ENCODE data around the gene C20orf173.

DNA sequence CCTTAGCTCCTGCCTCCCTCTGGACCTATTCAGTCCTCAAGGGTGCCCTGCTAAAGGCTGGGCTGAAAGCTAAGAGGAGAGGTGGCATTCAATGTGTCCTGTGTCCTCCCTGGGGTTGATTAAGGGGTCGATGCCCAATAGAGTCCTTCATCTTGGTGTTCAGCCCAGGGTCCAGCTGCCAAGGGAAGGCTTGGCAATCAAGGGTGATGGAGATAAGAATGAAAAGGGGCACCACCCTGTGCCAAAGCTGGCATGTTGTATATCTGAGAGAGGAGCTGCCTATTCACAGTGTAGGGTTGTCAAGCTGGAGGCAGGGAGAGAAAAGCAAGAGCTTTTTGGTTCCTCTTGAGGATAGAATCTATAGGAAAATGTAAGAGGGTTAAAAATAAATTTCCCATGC is 12.3 kb downstream of the C20orf173 start:
- TF ChIP-seq, protein P1, sequence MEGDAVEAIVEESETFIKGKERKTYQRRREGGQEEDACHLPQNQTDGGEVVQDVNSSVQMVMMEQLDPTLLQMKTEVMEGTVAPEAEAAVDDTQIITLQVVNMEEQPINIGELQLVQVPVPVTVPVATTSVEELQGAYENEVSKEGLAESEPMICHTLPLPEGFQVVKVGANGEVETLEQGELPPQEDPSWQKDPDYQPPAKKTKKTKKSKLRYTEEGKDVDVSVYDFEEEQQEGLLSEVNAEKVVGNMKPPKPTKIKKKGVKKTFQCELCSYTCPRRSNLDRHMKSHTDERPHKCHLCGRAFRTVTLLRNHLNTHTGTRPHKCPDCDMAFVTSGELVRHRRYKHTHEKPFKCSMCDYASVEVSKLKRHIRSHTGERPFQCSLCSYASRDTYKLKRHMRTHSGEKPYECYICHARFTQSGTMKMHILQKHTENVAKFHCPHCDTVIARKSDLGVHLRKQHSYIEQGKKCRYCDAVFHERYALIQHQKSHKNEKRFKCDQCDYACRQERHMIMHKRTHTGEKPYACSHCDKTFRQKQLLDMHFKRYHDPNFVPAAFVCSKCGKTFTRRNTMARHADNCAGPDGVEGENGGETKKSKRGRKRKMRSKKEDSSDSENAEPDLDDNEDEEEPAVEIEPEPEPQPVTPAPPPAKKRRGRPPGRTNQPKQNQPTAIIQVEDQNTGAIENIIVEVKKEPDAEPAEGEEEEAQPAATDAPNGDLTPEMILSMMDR (IDR thresholded peaks at IDR 0.05): no peak
- no peak for TF ChIP-seq EZH2 (IDR thresholded peaks at IDR 0.05)
